Keratinocyte (primary cell): ENCODE measurements around the gene DST. TPM values are rescaled to one million over a fixed set of nuclear protein-coding genes. Genes with fewer than 3 reads are reported as not detected.

ENCODE experiments used
- DNase-seq: peaks from one replicate; pipeline ENCODE4 v3.0.0-alpha.2; 2011; ENCODE audit warnings: low read depth, missing footprints, low spot score
- FAIRE-seq: peaks from 2 replicates; lab custom pipeline; 2011; peaks lifted over from hg19 to GRCh38; lab: Jason Lieb, UNC
- H2AFZ ChIP-seq: 2 replicates; pipeline ENCODE4 v1.6.0; 2012; ENCODE audit warnings: low read length, control low read depth, inconsistent platforms; ENCODE audit not compliant: control insufficient read depth
- H3K27ac ChIP-seq: 2 replicates; pipeline ENCODE4 v1.5.1; 2011; ENCODE audit warnings: low read length; ENCODE audit not compliant: control insufficient read depth, insufficient read depth
- H3K27me3 ChIP-seq: 3 replicates; pipeline ENCODE4 v1.6.0; 2011; ENCODE audit warnings: low read length; ENCODE audit not compliant: control insufficient read depth, insufficient read depth; ENCODE audit errors: extremely low read depth
- H3K36me3 ChIP-seq, 2 experiments: 2 replicates in 1 of 2; 3 replicates in 1 of 2; pipeline ENCODE4 v1.5.1; 2011; ENCODE audit warnings: low read length in 2 of 2, mild to moderate bottlenecking in 1 of 2; ENCODE audit not compliant: control insufficient read depth in 2 of 2, insufficient read depth in 2 of 2; ENCODE audit errors: extremely low read depth in 1 of 2
- H3K4me1 ChIP-seq: 3 replicates; pipeline ENCODE4 v1.5.1; 2011; ENCODE audit warnings: low read length; ENCODE audit not compliant: control insufficient read depth, insufficient read depth; ENCODE audit errors: extremely low read depth
- H3K4me2 ChIP-seq: 3 replicates; pipeline ENCODE4 v1.6.0; 2011; ENCODE audit warnings: low read depth, low read length; ENCODE audit not compliant: control insufficient read depth, insufficient read depth; ENCODE audit errors: extremely low read depth
- H3K4me3 ChIP-seq, 3 experiments: fragments of 200-600 bp in 1 of 3; sonication (generic) in 1 of 3; 2 replicates in 2 of 3; 3 replicates in 1 of 3; pipeline ENCODE4 v1.5.1; 2011 to 2016; ENCODE audit warnings: low read length in 3 of 3, mild to moderate bottlenecking in 3 of 3, control low read depth in 2 of 3, inconsistent platforms in 1 of 3, low read depth in 1 of 3, mixed read lengths in 1 of 3, mixed run types in 1 of 3, moderate library complexity in 1 of 3; ENCODE audit not compliant: control insufficient read depth in 2 of 3, insufficient read depth in 2 of 3; ENCODE audit errors: extremely low read depth in 1 of 3
- H3K79me2 ChIP-seq: 2 replicates; pipeline ENCODE4 v1.6.0; 2012; ENCODE audit warnings: low read length; ENCODE audit not compliant: control insufficient read depth, insufficient read depth
- H3K9ac ChIP-seq: 3 replicates; pipeline ENCODE4 v1.6.0; 2011; ENCODE audit warnings: low read length; ENCODE audit not compliant: control insufficient read depth, insufficient read depth; ENCODE audit errors: extremely low read depth
- H3K9me1 ChIP-seq: 3 replicates; pipeline ENCODE4 v1.6.0; 2011; ENCODE audit warnings: low read length; ENCODE audit not compliant: control insufficient read depth, insufficient read depth; ENCODE audit errors: extremely low read depth
- H3K9me3 ChIP-seq: 2 replicates; pipeline ENCODE4 v1.5.1; 2012; ENCODE audit warnings: low read depth, low read length; ENCODE audit not compliant: control insufficient read depth
- H4K20me1 ChIP-seq: 3 replicates; pipeline ENCODE4 v1.6.0; 2011; ENCODE audit warnings: low read length; ENCODE audit not compliant: control insufficient read depth, insufficient read depth; ENCODE audit errors: extremely low read depth
- CTCF ChIP-seq, 3 experiments: IDR thresholded peaks in 1 of 3; conservative IDR thresholded peaks in 1 of 3; optimal IDR thresholded peaks in 1 of 3; 2 replicates in 2 of 3; 3 replicates in 1 of 3; pipeline versions ENCODE3 to v1.5.1; 2011; ENCODE audit warnings: low read length in 3 of 3, mild to moderate bottlenecking in 3 of 3, moderate library complexity in 2 of 3, control low read depth in 1 of 3, inconsistent platforms in 1 of 3; ENCODE audit not compliant: insufficient read depth in 2 of 3; ENCODE audit errors: extremely low read depth in 1 of 3
- EZH2 ChIP-seq: IDR thresholded peaks from one replicate; pipeline ENCODE4 v1.6.1; 2012; ENCODE audit warnings: inconsistent platforms, mild to moderate bottlenecking, low read length, moderate library complexity
- dilution Hi-C: fragments of 300-500 bp; cut with MboI; formaldehyde crosslinking; loops from one replicate; pipeline ENCODE4 v1.7.0; 2020; ENCODE audit warnings: low sequenced_read_pairs; ENCODE audit not compliant: extremely low pct_ligation_motif_present
- polyA plus RNA-seq, 5 experiments: library from polyadenylated mRNA; depleted of rRNA in 3 of 5; stranded (reverse) in 3 of 5; stranded (forward) in 1 of 5; unstranded in 1 of 5; fragments of >200 nt; gene quantifications; 1 replicate in 1 of 5; 2 replicates in 3 of 5; 3 replicates in 1 of 5; pipeline versions ENCODE4 v1.2.1 to v1.2.3, GENCODE V29; 2011 to 2012; ENCODE audit warnings: missing spikeins in 2 of 5, low read depth in 1 of 5, low replicate concordance in 1 of 5

The DST gene
- polyA plus RNA-seq, 1 donor (not counting 4 experiments of a cell fraction or from before 2014, with no cell fraction given) = 455 TPM

GRCh38 chr6:56657354-56657753 is 14.7 kb upstream of the DST start:
- Histone ChIP-seq H4K20me1 (no peaks in the 10 kb centered on the region), H3K27me3 (no peaks in the 10 kb centered on the region), H3K9ac (no peak overlapping the region), H3K4me1 (peaks cover 76% of the 10 kb centered on the region), H3K9me1 (no peaks in the 10 kb centered on the region), H3K4me2 (no peak overlapping the region), H2AFZ (no peak overlapping the region), H3K79me2 (no peaks in the 10 kb centered on the region), H3K36me3 (no peaks in the 10 kb centered on the region), H3K4me3 (no peak overlapping the region), H3K9me3 (no peaks in the 10 kb centered on the region), H3K27ac (no peak overlapping the region)
- FAIRE-seq (no peak), DNase-seq (no peak)
- TF ChIP-seq CTCF (optimal IDR thresholded peaks at IDR 0.05 in 1 of 3, IDR thresholded peaks at IDR 0.05 in 1 of 3, conservative IDR thresholded peaks at IDR 0.05 in 1 of 3; ENCODE audit: extremely low read depth in 1 of 3, insufficient read depth in 2 of 3, low read length in 3 of 3) = no peak
- TF ChIP-seq EZH2 = no peak
- dilution Hi-C loops = no loop called here

DNA sequence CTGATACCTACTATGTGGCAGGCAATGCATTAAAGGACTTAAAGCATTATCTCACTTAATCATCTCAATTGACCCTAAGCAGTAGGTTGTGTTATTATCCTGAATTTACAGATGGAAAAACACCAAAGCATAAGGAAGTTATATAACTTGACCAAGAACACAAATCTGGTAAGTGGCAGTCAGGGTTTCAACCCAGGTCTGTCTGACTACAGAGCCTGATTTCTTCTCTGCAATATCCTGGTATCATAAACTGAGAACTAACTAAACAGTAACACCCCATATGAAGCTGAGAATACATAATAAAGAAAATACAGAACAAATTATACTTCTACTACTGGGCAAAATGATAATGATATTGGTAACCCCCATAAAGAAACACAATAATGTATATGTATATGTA is 13.8 kb upstream of the DST start:
- Histone ChIP-seq H2AFZ (peak overlapping the region; percentile 84), H3K4me3 (no peak overlapping the region), H3K4me2 (peak overlapping the region; percentile 56), H3K36me3 (no peaks in the 10 kb centered on the region), H3K9me3 (no peaks in the 10 kb centered on the region), H3K4me1 (peaks cover 80% of the 10 kb centered on the region), H3K79me2 (no peaks in the 10 kb centered on the region), H4K20me1 (no peaks in the 10 kb centered on the region), H3K27me3 (no peaks in the 10 kb centered on the region), H3K27ac (peak overlapping the region; percentile 66), H3K9ac (no peak overlapping the region), H3K9me1 (no peaks in the 10 kb centered on the region)
- no peak for DNase-seq
- TF ChIP-seq EZH2 (no peak), CTCF (optimal IDR thresholded peaks at IDR 0.05 in 1 of 3, IDR thresholded peaks at IDR 0.05 in 1 of 3, conservative IDR thresholded peaks at IDR 0.05 in 1 of 3; ENCODE audit: extremely low read depth in 1 of 3, insufficient read depth in 2 of 3, low read length in 3 of 3) (no peak)
- dilution Hi-C loops = no loop called here
- FAIRE-seq = no peak
